DND-41 (cell line): ENCODE data around the gene DNAJC27.

Experiments used
- ATAC-seq: fragments of 200-7000 bp; cut with Tn5 transposase; 3 replicates; pipeline ENCODE4 v1.9.1; 2021; ENCODE audit warnings: low read depth; ENCODE audit not compliant: insufficient read depth
- DNase-seq: peaks from one replicate; pipeline ENCODE4 v3.0.0-alpha.2; 2020
- H2AFZ ChIP-seq: 2 replicates; pipeline ENCODE4 v1.6.0; 2012; ENCODE audit warnings: low read depth, low read length
- H3K27ac ChIP-seq: 2 replicates; pipeline ENCODE4 v1.5.1; 2012; ENCODE audit warnings: low read length, inconsistent platforms
- H3K27me3 ChIP-seq: fragments of 200-600 bp; sonication (generic); 2 replicates; pipeline ENCODE4 v1.6.0; 2012; ENCODE audit warnings: low read length, mild to moderate bottlenecking, inconsistent platforms; ENCODE audit not compliant: insufficient read depth, poor library complexity
- H3K36me3 ChIP-seq: 2 replicates; pipeline ENCODE4 v1.5.1; 2012; ENCODE audit warnings: low read length, inconsistent platforms; ENCODE audit not compliant: insufficient read depth
- H3K4me1 ChIP-seq: 2 replicates; pipeline ENCODE4 v1.5.1; 2012; ENCODE audit warnings: mild to moderate bottlenecking, low read length; ENCODE audit not compliant: insufficient read depth
- H3K4me2 ChIP-seq: 2 replicates; pipeline ENCODE4 v1.6.0; 2012; ENCODE audit warnings: mild to moderate bottlenecking, moderate library complexity, low read length, inconsistent platforms; ENCODE audit not compliant: insufficient read depth
- H3K4me3 ChIP-seq, 2 experiments: fragments of 200-600 bp in 1 of 2; shearing (Covaris generic) in 1 of 2; 2 replicates each; pipeline ENCODE4 v1.5.1; 2012 to 2016; ENCODE audit warnings: inconsistent platforms in 2 of 2, low read length in 2 of 2, mild to moderate bottlenecking in 2 of 2, low read depth in 1 of 2, moderate library complexity in 1 of 2
- H3K79me2 ChIP-seq: 2 replicates; pipeline ENCODE4 v1.6.0; 2012; ENCODE audit warnings: low read length, inconsistent platforms; ENCODE audit not compliant: insufficient read depth
- H3K9ac ChIP-seq: 2 replicates; pipeline ENCODE4 v1.6.0; 2012; ENCODE audit warnings: low read depth, mild to moderate bottlenecking, inconsistent platforms, low read length, moderate library complexity
- H3K9me3 ChIP-seq: 2 replicates; pipeline ENCODE4 v1.5.1; 2012; ENCODE audit warnings: low read length, moderate library complexity, mild to moderate bottlenecking, inconsistent platforms; ENCODE audit not compliant: insufficient read depth, severe bottlenecking
- H4K20me1 ChIP-seq: 2 replicates; pipeline ENCODE4 v1.6.0; 2012; ENCODE audit warnings: low read length; ENCODE audit not compliant: insufficient read depth
- EZH2 ChIP-seq: IDR thresholded peaks from 3 replicates; pipeline ENCODE4 v1.6.1; 2012; ENCODE audit warnings: borderline replicate concordance, low read depth, mild to moderate bottlenecking, moderate library complexity, low read length, inconsistent platforms; ENCODE audit not compliant: severe bottlenecking
- TF ChIP-seq, protein P1 (sequence below): IDR thresholded peaks from 2 replicates; pipeline ENCODE4 v1.5.1; 2012; ENCODE audit warnings: borderline replicate concordance, low read length, moderate library complexity, mild to moderate bottlenecking; ENCODE audit not compliant: poor library complexity, severe bottlenecking; ENCODE audit errors: extremely low read depth

Gene DNAJC27

DNA sequence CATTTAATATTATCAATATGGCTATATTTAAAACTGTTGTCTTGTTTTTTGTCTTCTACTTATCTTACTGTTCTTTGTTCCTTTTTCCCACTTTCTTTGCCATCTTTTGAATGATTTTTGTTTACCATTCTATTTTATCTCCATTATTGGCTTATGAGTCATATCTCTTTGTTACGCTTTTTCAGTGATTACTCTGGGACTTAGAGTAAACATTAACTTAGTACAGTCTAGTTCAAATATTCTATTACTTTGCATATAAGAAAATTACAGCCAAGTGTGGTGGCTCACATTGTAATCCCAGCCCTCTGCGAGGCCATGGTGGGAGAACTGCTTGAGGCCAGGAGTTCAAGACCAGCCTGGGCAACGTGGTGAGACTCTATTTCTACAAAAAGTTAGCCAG is 77.8 kb downstream of the DNAJC27 start:
- no peaks in the 10 kb centered on the region for H4K20me1 ChIP-seq
- H3K4me3 ChIP-seq, result no peak overlapping the region
- H3K4me1 ChIP-seq, result no peaks in the 10 kb centered on the region
- no peak overlapping the region for H2AFZ ChIP-seq
- TF ChIP-seq EZH2, result no peak
- TF ChIP-seq, protein P1, sequence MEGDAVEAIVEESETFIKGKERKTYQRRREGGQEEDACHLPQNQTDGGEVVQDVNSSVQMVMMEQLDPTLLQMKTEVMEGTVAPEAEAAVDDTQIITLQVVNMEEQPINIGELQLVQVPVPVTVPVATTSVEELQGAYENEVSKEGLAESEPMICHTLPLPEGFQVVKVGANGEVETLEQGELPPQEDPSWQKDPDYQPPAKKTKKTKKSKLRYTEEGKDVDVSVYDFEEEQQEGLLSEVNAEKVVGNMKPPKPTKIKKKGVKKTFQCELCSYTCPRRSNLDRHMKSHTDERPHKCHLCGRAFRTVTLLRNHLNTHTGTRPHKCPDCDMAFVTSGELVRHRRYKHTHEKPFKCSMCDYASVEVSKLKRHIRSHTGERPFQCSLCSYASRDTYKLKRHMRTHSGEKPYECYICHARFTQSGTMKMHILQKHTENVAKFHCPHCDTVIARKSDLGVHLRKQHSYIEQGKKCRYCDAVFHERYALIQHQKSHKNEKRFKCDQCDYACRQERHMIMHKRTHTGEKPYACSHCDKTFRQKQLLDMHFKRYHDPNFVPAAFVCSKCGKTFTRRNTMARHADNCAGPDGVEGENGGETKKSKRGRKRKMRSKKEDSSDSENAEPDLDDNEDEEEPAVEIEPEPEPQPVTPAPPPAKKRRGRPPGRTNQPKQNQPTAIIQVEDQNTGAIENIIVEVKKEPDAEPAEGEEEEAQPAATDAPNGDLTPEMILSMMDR, result no peak
- no peak overlapping the region for H3K9ac ChIP-seq
- DNase-seq, result no peak
- H3K9me3 ChIP-seq, result peaks cover 35% of the 10 kb centered on the region
- ATAC-seq, result no peak
- no peak overlapping the region for H3K4me2 ChIP-seq
- peaks cover 40% of the 10 kb centered on the region for H3K36me3 ChIP-seq
- H3K27me3 ChIP-seq, result no peaks in the 10 kb centered on the region
- H3K79me2 ChIP-seq, result no peaks in the 10 kb centered on the region
- H3K27ac ChIP-seq, result no peak overlapping the region
